VCaP (cell line): ENCODE data around the gene GPR157.

Source experiments
- H3K27ac ChIP-seq: fragments of 450-650 bp; 2 replicates; pipeline ENCODE4 v1.5.1; 2017
- CTCF ChIP-seq: fragments of 450-650 bp; conservative IDR thresholded peaks from 2 replicates; pipeline ENCODE4 v1.5.1; 2017; ENCODE audit warnings: mild to moderate bottlenecking, moderate library complexity

The GPR157 gene

DNA sequence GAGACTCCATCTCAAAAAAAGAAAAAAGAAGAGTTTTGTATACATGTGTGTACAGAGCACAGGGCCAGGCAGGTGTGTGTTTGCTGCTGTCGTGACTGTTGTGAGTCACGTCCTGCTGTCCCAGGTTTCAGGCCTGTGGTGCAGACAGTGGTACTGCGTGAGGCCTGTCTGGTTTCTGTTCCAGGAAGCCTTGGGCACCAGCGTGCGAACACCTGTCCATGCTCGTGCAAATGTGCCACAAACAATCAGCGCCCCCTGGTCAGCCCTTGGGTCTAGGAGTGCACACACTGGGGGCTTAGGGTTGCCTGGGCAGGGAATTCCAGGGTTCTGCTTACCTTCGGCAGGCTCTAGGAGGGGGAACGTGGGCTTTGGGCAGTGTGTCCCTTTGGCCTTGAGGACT is 16.9 kb downstream of the GPR157 start:
- no peak for TF ChIP-seq CTCF

DNA sequence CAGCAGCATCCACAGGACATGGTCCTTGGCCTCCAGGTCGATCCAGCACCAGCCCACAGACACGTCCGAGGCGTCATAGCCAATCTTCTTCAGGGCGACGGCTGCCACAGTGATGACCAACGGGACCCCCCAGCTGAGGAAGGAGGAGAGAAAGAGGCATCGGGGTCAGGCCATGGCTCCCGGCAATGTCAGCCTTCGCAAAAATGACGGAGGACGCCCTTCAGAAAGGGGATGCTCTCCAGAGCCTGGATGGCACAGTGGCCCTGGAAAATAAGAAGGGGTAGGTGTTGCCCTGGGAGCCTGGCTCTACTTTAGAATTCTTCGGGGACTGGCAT is 17.6 kb downstream of the GPR157 start:
- no peak overlapping the region for H3K27ac ChIP-seq
- TF ChIP-seq CTCF = no peak

More for the DNA sequence above, 16.9 kb downstream of the GPR157 start:
- no peak overlapping the region; the same call in 1 of the 2 replicates for H3K27ac ChIP-seq

DNA sequence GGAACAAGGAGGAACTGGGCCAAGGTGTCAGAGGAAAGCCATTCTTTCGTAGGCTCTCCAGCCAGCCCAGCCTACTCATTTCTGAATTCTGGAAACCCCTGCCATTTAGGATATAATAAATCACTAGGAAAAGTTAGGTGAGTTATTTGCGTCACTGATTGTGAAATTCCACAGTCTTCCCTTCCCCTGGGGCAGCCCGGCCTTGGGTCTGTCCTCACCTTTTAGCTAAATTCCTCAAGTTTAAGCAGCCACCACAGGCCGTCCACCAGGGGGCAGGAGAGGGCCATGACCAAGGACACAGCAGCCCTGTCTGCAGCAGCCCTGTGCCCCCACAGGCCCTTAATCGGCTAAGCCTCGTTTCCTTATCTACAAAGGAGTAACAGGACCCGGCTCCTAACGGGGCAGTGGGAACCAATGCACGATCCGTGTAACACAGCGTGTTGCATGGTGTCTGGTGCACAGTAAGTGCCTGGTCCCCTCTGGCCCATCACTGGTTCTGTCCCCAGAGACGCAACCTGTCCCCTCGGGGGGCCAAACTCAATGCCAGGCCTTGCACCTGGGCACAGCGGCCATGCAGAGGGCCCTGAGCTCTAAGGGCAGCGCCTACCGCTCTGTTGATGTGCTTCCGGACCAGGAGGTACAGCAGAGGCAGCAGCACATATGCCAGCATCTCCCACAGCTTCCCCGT is 18.1 kb downstream of the GPR157 start:
- no peak overlapping the region for H3K27ac ChIP-seq
- TF ChIP-seq CTCF = peak; percentile 94

- no peak for TF ChIP-seq CTCF
- no peak overlapping the region for H3K27ac ChIP-seq
Measured at GRCh38 chr1:9108056-9108665, 20.7 kb downstream of the GPR157 start.

DNA sequence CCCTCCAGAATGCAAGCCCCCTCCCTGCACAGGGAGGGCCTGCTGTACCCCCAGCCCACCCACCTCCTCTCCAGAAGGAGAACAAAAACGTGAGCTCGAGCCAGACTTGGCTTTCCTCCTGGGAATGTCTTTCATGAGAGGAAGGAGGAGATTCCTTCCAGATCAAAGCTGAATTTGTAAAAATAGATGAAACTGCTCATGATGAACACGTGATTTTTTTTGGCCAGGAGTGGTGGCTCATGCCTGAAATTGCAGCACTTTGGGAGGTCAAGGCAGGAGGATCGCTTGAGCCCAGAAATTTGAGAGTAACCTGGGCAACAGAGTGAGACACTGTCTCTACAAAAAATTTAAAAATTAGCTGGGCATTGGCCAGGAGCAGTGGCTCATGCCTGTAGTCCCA is 21.8 kb downstream of the GPR157 start:
- TF ChIP-seq CTCF = no peak
- H3K27ac ChIP-seq = no peak overlapping the region

DNA sequence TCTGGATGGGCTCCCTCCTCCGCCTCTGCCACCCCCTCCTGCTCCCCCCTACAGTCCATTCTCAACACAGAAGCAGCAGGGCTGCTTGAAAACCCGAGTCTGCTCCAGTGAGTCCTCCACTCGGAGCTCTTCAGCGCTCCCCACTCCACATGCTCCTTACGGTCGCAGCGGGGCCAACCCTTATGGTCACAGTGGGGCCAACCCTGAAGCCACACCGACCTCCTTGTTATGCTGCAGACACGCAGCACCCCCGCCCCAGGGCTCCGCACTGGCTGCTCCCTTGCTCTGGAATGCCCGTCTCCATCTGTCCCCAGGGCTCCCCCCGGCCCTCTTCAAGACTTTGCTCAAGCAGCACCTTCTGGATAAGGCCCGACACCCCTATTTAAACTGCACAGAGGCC is 22.6 kb downstream of the GPR157 start:
- H3K27ac ChIP-seq = no peak overlapping the region
- no peak for TF ChIP-seq CTCF

DNA sequence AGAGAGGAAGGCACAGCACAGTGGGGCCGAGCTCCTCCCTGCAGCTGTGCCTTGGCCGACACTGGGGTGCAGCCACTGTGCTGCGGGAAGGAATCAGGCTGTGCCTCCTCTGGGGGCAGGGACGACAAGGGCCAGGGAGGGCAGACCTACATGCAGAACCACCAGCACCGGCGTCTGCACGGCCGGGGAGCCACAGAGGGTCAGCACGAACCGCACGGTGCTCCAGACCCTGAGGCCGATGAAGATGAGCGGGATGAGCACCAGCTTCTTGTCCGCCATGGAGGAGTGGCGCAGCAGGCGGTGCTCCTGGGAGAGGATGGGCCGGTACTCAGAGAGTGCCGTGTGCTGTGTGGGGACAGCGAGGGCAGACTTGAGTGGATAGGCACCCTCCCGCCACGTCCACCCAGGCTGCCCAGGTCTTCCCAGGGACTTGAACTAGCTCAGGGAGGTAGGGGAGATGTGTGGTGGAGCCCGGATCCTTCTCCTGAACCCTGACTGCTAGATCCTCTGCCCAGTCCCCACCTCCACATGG is 23.5 kb downstream of the GPR157 start:
- TF ChIP-seq CTCF = no peak
- no peak overlapping the region for H3K27ac ChIP-seq
